ENCODE data around the gene RXFP3.

The RXFP3 gene

DNA sequence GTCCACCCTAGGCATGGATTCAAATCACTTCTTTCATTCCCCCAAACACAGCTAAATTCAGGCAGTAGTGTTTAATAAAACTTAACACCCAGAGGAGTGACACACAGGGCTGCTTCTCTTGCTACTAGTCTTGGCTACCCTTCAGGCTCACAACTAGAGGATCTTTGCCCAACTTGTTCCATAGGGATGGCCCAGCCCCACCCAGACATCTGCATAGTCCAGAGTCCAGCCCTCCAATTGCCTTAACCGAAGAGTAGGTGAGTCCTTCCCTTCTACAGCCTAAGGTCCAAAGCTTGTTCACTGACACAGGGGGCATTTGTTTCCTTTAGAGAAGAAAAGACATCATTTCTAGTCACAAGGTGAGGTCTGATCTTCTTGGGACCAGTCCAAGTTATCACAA lies 15.2 kb upstream of the RXFP3 start:
- H3K4me3 ChIP-seq (ENCODE audit: low read length), result no peak overlapping the region
- no peak for TF ChIP-seq ZNF274 (IDR thresholded peaks at IDR 0.05; ENCODE audit: low read depth, low read length)

DNA sequence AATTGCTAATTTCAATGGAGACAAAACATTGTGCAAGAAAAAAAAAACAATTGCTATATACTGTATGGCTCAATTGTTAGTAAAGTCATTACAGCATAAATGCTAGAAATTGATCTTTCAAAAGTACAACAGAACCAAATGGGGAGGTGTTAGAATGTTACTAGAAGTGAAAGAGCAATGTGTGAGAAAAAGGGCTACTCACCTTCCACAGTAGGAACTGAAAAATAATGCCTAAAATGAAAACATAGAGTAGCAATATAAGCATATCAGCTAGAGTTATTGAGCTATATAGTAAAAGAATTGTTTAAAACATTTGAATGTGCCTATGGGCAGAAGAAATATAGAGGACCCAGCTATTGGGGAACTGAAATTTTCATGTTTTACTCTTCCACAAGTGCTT lies 10.9 kb upstream of the RXFP3 start:
- no peak overlapping the region for H3K4me3 ChIP-seq (ENCODE audit: low read length)
- no peak for TF ChIP-seq ZNF274 (IDR thresholded peaks at IDR 0.05; ENCODE audit: low read depth, low read length)

DNA sequence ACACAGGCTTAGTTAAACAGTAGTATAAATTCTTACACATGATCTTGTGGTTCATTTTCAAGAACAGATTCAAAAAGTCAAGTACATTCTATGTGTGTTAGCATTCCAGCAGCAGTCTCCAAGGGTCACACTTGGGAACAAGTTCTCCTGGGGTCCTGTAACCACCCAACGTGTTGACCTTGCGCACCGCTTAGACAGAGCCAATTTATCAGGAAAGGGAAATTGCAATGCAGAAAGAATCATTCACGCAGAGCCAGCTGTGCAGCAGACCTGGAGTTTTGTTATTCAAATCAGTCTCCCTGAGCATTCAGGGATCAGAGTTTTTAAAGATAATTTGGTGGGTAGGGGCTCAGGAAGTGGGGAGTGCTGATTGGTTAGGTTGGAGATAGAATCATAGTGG lies 8.5 kb upstream of the RXFP3 start:
- no peak for TF ChIP-seq ZNF274 (IDR thresholded peaks at IDR 0.05; ENCODE audit: low read depth, low read length)

DNA sequence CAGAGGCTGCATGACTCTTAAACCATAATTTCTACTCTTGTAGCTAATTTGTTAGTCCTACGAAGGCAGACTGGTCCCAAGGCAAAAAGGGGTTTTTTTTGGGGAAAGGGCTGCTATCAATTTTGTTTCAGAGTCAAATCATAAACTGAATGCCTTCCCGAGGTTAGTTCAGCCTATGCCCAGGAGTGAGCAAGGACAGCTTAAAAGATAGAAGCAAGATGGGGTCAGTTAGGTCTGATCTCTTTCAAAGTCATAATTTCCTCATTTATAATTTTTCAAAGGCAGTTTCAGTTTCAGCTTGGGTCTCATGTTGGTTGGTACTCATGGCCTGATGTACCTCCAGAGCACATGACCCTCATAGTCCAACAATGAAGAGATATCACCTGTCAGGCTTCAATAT lies 7.9 kb upstream of the RXFP3 start:
- no peak for TF ChIP-seq ZNF274 (IDR thresholded peaks at IDR 0.05; ENCODE audit: low read depth, low read length)
- H3K4me3 ChIP-seq (ENCODE audit: low read length), result no peak overlapping the region

More for the DNA sequence above, 8.5 kb upstream of the RXFP3 start:
- H3K4me3 ChIP-seq (ENCODE audit: low read length), result no peak overlapping the region

DNA sequence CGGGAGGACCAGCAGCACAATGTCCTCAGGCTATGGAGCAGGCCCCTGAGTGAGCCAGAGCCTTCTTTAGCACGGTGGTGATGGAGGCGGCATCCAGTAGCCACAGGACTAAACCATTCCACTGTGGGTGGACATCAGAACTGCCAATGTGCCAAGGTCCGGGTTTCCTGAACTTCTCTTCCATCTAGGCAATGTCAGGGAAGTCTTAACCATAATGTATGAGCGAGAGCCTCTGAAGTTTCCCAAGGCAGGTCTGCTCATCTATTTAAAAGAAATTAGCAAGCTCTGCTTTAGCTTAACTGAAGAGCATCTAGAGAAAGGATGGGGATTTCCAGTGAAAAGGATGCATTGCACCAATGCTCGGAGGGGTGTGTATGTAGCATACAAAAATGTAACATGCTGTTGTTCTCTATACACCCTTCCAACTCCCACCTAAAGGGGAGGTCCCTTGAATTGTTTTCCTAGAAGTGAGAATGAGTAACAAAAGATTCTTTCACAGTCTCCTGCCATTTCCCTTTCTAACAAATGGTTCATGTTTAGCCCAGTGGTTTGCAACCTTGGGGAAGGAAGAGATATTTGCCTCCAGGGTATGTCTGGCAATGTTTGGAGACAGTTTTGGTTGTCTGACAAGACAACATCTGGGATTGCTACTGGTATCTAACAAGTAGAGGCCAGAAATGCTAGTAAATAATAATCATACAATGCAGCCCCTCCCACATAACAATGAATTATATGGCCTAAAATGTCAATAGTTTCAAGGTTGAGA lies 6.1 kb upstream of the RXFP3 start:
- H3K4me3 ChIP-seq (ENCODE audit: low read length), result no peak overlapping the region
- no peak for TF ChIP-seq ZNF274 (IDR thresholded peaks at IDR 0.05; ENCODE audit: low read depth, low read length)

DNA sequence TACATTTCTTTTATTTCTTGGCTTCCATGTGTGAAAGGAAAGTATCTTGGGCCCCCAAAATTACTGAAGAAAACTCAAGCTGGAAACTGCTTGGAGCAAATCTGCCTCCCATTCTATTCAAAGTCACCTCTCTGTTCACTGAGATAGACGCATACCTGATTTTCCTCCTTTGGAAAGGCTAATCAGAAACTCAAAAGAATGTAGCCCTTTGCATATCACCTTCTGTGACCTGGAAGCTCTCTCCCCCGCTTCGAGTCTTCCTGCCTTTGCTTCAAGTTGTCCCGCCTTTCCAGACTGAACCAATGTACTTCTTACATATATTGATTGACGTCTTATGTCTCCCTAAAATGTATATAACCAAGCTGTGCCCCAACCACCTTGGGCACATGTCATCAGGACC lies 5.0 kb upstream of the RXFP3 start:
- H3K4me3 ChIP-seq (ENCODE audit: low read length), result no peak overlapping the region
- TF ChIP-seq ZNF274 (IDR thresholded peaks at IDR 0.05; ENCODE audit: low read depth, low read length), result no peak

DNA sequence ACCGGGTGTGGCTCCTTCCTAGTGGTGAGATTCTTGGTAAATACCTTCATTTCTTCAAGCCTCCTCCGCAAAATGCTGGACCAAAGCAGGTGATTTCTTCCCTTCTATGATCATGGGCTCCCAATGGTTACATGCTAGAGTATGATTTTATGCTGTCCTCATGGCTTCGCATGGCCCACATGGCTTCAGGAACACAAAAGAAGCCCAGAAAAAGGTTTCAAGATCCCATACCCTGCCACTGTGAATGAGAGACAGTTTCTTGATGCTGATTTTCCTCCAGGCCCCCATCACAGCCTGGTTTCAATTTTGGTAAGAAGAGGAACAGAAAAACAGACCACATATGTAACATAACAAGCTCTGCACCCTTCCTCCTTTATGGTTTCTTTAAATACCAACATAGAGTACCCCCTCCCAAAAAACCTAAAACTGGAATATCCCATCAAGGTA lies 2.4 kb upstream of the RXFP3 start:
- no peak overlapping the region for H3K4me3 ChIP-seq (ENCODE audit: low read length)

DNA sequence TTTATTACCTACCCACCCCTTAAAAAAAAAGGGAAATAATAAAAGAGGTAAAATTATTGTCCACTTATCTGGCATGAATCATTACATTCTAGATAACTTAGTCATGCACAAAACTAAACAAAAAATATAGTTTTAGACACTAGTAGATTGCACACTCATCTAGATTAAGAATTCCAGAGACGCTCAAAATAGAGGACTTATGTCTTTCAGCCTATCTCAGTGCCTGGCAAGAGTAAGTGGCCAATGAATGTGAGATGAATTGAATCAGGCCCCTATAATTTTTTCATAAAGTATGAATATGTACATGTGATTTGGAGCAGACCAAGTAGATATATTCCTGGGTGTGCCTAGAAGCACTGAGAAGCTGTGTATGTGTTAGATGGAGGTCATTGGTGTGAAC lies 2.0 kb upstream of the RXFP3 start:
- no peak for TF ChIP-seq ZNF274 (IDR thresholded peaks at IDR 0.05; ENCODE audit: low read depth, low read length)
- no peak overlapping the region for H3K4me3 ChIP-seq (ENCODE audit: low read length)

More for the DNA sequence above, 2.4 kb upstream of the RXFP3 start:
- TF ChIP-seq ZNF274 (IDR thresholded peaks at IDR 0.05; ENCODE audit: low read depth, low read length), result no peak

DNA sequence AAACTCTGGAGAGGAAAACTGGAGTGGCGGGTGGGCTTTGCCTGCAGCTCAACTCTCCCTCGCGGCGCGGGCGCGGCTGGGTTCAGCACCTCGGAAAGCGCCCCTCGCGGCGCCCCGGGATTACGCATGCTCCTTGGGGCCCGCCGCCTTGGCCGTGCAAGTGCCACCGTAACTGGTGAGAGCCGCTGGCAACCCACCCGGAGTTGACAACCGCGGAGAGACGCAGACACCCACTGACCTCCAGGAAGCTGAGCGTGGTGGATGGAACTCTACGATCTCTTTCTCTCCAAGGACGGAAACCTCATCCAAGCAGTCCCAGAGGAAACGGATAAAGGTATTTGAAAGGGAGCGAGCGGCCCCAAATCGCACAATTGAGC lies 194 bp upstream of the RXFP3 start:
- H3K4me3 ChIP-seq (ENCODE audit: low read length), result peak overlapping the region; percentile 54; the same call in 1 of the 2 replicates

DNA sequence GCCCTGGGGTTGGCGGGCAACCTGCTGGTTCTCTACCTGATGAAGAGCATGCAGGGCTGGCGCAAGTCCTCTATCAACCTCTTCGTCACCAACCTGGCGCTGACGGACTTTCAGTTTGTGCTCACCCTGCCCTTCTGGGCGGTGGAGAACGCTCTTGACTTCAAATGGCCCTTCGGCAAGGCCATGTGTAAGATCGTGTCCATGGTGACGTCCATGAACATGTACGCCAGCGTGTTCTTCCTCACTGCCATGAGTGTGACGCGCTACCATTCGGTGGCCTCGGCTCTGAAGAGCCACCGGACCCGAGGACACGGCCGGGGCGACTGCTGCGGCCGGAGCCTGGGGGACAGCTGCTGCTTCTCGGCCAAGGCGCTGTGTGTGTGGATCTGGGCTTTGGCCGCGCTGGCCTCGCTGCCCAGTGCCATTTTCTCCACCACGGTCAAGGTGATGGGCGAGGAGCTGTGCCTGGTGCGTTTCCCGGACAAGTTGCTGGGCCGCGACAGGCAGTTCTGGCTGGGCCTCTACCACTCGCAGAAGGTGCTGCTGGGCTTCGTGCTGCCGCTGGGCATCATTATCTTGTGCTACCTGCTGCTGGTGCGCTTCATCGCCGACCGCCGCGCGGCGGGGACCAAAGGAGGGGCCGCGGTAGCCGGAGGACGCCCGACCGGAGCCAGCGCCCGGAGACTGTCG lies 976 bp downstream of the RXFP3 start:
- peak overlapping the region; percentile 54; the same call in 1 of the 2 replicates for H3K4me3 ChIP-seq (ENCODE audit: low read length)
- TF ChIP-seq ZNF274 (IDR thresholded peaks at IDR 0.05; ENCODE audit: low read depth, low read length), result no peak

More for the DNA sequence above, 194 bp upstream of the RXFP3 start:
- no peak for TF ChIP-seq ZNF274 (IDR thresholded peaks at IDR 0.05; ENCODE audit: low read depth, low read length)

DNA sequence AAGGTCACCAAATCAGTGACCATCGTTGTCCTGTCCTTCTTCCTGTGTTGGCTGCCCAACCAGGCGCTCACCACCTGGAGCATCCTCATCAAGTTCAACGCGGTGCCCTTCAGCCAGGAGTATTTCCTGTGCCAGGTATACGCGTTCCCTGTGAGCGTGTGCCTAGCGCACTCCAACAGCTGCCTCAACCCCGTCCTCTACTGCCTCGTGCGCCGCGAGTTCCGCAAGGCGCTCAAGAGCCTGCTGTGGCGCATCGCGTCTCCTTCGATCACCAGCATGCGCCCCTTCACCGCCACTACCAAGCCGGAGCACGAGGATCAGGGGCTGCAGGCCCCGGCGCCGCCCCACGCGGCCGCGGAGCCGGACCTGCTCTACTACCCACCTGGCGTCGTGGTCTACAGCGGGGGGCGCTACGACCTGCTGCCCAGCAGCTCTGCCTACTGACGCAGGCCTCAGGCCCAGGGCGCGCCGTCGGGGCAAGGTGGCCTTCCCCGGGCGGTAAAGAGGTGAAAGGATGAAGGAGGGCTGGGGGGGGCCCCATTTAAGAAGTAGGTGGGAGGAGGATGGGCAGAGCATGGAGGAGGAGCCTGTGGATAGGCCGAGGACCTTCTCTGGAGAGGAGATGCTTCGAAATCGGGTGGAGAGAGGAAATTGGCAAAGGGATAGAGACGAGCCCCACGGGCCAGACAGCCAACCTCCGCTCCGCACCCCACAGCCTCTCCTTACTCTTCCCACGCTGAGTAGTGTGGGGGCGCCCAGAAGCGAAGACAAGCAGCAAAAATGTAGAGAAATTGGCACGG lies 1.7 kb downstream of the RXFP3 start:
- no peak for TF ChIP-seq ZNF274 (IDR thresholded peaks at IDR 0.05; ENCODE audit: low read depth, low read length)
- H3K4me3 ChIP-seq (ENCODE audit: low read length), result no peak overlapping the region

DNA sequence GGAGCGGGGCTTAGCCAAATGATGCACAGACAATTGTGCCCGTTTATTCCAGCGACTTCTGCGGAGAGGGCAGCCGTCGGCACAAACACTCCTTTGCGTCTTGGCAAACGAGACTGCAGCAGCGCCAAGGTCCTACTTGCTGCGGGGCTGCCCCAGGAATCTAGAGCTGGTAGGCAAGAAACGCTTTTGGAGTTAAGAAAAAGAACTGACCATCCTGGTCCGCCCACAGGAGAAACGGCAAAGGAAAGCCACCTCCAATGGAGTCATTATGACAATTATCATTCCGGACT lies 2.3 kb downstream of the RXFP3 start:
- no peak for TF ChIP-seq ZNF274 (IDR thresholded peaks at IDR 0.05; ENCODE audit: low read depth, low read length)
- H3K4me3 ChIP-seq (ENCODE audit: low read length), result no peak overlapping the region

DNA sequence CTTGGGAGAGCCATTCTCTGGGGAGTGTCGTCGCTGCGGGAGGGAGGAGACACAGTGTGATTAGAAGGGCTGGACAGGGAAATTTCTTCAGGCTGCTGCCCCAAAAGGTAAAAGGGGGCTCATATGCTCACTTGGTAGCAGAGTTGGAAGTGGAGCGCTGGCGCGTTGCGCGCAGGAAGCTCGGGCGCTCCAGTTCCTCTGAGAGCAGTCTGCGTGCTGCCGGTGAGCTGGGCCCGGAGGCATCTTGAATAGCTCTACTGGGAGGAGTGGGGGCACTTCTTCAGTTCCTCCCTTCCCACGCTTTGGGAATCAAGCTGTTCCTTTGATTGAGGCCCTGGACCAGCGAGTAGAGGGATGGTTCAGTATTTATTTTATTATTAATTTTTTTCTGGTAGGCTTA lies 2.7 kb downstream of the RXFP3 start:
- TF ChIP-seq ZNF274 (IDR thresholded peaks at IDR 0.05; ENCODE audit: low read depth, low read length), result no peak
- H3K4me3 ChIP-seq (ENCODE audit: low read length), result no peak overlapping the region

DNA sequence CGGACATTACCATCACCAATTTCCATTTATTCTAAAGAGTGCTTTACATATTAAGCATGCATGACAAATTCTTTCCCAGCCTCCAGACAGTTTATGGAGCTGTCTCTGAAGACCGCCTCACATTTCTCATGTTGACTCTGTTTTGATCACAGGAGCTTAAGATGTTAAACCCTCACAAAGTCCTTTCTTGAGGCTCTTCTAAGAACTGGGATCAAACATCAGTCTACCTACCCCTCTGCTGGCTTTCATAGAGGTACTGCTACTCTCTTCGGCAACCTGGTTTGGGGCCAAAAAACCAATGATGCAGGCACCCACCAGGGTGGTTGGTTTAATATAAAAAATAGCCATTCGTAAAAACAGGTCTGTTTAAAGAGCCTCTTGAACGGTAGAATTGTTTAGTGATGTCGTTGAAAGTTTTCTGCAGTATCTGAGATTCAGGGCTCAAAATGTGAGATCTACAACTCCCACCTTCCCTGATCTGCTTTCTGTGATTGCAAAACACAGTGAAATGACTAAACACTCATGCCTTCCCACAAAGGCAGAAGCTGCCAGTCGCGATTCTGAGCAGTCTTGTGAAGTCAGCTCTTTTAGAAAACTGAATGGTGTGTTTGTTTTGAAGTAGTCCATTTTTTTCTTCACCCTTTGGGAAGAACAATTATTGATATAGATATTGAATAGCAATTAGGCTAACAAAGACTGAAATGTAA lies 3.5 kb downstream of the RXFP3 start:
- TF ChIP-seq ZNF274 (IDR thresholded peaks at IDR 0.05; ENCODE audit: low read depth, low read length), result no peak
- no peak overlapping the region for H3K4me3 ChIP-seq (ENCODE audit: low read length)

Measured in GM08714 (cell line).